NCI-H1417 treated with DMSO at 0.1 percent for 48 hours (cell line): ENCODE results near the gene TCF21.
"Not testable (repeated sequence)": the region's sequence is repeated elsewhere in the genome, so short reads cannot be mapped to it uniquely, and the experiment has no call there.

ENCODE experiments used
- DNase-seq: peaks from one replicate; lab custom pipeline; 2025; lab: John Stamatoyannopoulos, UW

TCF21 gene

DNA sequence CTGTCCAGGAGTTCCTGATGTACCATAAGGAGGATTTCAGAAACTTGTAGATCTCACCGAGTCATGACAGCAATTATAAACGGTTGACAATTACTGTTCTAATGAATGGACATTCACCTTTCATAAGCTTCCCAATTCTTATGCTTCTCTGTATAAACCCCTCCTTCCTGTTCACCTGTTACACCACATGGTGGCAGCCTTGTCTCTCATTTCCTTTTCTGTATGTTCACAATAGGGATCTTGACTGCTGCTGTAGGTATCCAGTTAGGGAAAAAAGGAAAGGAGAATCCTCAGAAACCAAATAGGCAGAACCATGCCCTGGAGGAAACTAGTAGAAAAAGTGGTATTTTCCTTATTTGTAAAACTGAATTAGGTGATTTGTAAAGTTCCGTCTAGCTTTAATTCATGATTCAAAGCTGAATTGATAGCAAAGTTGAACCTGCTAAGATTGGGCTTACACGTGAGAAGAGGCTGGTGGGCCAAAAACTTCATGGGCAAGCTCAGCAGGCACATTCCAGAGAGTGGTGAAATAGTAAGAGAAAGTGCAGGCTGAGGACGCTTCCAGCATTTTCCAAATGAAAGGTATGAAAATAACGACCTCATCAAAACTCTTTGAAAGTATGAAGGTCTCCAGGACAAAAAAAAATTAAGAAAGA, 35.2 kb downstream of the TCF21 start:
- DNase-seq: peak; percentile 64

DNA sequence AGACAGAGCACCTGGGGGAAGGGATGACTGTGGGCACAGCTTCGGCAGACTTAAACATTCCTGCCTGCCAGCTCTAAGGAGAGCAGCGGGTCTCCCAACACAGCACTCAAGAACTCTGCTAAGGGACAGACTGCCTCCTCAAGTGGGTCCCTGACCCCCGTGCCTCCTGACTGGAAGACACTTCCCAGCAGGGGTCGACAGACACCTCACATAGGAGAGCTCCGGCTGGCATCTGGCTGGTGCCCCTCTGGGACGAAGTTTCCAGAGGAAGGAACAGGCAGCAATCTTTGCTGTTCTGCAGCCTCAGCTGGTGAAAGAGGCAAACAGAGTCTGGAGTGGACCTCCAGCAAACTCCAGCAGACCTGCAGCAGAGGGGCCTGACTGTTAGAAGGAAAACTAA, 42.3 kb downstream of the TCF21 start:
- not testable (repeated sequence) for DNase-seq

DNA sequence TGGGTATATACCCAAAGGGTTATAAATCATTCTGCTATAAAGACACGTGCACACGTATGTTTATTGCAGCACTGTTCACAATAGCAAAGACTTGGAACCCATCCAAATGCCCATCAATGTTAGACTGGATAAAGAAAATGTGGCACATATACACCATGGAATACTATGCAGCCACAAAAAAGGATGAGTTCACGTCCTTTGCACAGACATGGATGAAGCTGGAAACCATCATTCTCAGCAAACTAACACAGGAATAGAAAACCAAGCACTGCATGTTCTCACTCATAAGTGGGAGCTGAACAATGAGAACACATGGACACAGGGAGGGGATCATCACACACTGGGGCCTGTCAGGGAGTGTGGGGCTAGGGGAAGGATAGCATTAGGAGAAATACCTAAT, 47.4 kb downstream of the TCF21 start:
- DNase-seq: not testable (repeated sequence)

DNA sequence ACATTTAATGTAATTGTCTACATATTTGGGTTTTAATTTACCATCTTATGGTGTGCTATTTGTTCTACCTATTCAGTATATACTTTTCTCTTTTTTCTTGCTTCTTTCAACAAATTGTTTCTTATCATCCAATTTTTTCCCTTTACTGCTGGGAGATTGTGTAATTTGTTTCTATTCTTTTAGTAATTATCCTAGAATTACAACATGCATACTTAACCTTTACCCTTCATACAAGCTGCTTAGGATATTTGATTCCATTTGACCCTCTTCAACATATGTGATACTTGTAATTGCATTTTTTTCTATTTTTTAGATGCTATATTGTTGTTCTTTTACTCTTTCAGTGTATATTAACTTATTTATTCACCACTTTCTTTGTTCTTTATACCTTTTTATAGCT, 49.0 kb downstream of the TCF21 start:
- no peak for DNase-seq

DNA sequence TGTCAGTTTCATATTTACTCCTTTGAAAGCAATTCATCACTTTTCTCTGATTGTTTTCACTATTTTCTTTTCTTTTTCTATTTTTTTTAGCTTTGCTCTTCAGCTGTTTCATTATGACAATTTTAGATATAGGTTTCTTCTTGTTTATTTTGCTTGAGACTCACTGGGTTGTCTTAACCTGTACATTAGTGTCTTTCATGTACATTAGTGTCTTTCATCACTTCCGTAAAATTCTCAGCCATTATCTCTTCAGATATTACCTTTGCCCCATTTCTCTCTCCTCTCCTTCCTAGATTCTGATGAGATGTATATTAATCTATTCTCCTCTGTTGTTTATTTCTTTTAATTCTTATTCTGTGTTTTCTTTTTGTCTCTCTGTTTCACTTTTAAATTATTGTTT, 49.6 kb downstream of the TCF21 start:
- DNase-seq: no peak

DNA sequence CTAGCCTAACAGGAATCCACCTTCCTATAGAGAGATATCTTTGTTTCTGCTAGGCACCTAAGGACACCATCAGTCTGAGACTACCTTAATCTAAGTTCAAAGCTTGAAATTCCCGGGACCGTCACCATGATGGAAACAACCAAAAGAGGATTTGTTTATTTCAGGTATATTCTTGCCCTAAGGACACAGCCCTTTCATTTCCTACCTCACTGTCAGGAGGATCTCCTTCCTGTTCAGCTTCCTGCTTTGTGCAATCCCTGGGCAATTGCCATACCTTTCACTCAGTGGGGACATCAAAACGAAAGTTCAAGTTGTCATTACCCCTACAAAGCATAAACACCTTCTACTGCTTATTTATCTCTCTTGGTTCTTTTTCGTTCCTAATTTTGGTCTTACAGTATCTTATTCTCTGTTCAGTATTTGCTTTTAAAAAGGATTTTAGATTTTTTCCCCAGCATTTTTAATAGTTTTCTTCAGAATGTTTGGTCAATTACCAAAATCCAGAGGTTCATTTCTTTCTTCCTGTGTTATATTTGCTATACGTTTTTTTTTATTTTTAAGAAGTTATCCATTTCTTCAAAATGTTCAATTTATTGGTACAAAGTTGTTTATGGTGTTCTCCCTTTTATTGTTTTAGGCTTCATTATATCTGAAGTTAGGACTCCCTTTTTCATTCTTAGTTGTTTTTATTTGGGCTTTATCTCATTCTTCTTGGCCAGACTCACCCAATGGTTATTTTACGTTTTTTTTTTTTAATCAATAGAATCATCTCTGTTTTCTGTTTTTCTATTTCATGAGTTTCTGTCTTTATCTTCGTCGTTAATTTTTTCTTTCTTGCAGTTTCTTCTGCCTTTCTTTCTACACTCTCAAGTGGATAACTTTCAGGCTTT, 51.1 kb downstream of the TCF21 start:
- no peak for DNase-seq
